GM06990 (cell line): ENCODE data around the gene MBTD1.

Experiments
- DNase-seq: peaks from one replicate; pipeline ENCODE4 v3.0.0-alpha.2; 2011; ENCODE audit not compliant: insufficient read length; ENCODE audit errors: extremely low read depth
- H3K27me3 ChIP-seq: replicated peaks from 2 replicates; pipeline ENCODE4 v1.6.0; 2011; ENCODE audit warnings: low read length; ENCODE audit not compliant: control insufficient read depth, insufficient read depth
- H3K36me3 ChIP-seq: 2 replicates; pipeline ENCODE4 v1.5.1; 2011; ENCODE audit warnings: low read length; ENCODE audit not compliant: control insufficient read depth, insufficient read depth
- H3K4me3 ChIP-seq: replicated peaks from 2 replicates; pipeline ENCODE4 v1.5.1; 2011; ENCODE audit warnings: low read depth, mild to moderate bottlenecking, control low read depth, low read length
- TF ChIP-seq, protein P1 (sequence below): IDR thresholded peaks from 2 replicates; pipeline ENCODE4 v1.5.1; 2011; ENCODE audit warnings: low read length, control low read depth, mild to moderate bottlenecking, inconsistent platforms; ENCODE audit not compliant: insufficient read depth, poor library complexity, severe bottlenecking

Gene MBTD1

DNA sequence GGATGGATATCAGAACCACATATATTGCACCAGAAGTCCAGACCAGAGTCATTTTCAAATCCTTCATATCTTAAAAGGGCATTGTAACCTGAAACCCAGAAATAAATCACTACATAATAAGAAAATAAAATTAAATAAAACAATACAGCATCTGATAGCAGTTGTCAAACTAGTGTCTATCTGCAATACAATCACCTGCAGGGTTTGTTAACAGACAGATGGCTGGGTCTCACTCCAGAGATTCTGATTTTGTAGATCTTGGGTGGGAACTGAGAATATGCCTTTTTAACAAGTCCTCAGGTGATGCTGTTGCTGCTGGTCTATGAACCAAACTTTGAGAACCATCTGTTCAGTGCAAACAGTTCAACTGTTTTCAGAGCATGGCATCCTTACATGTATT, 56.0 kb downstream of the MBTD1 start:
- Histone ChIP-seq H3K4me3 (no peak overlapping the region), H3K27me3 (no peaks in the 10 kb centered on the region), H3K36me3 (peaks cover 4% of the 10 kb centered on the region)
- TF ChIP-seq, protein P1, sequence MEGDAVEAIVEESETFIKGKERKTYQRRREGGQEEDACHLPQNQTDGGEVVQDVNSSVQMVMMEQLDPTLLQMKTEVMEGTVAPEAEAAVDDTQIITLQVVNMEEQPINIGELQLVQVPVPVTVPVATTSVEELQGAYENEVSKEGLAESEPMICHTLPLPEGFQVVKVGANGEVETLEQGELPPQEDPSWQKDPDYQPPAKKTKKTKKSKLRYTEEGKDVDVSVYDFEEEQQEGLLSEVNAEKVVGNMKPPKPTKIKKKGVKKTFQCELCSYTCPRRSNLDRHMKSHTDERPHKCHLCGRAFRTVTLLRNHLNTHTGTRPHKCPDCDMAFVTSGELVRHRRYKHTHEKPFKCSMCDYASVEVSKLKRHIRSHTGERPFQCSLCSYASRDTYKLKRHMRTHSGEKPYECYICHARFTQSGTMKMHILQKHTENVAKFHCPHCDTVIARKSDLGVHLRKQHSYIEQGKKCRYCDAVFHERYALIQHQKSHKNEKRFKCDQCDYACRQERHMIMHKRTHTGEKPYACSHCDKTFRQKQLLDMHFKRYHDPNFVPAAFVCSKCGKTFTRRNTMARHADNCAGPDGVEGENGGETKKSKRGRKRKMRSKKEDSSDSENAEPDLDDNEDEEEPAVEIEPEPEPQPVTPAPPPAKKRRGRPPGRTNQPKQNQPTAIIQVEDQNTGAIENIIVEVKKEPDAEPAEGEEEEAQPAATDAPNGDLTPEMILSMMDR = no peak
- no peak for DNase-seq

DNA sequence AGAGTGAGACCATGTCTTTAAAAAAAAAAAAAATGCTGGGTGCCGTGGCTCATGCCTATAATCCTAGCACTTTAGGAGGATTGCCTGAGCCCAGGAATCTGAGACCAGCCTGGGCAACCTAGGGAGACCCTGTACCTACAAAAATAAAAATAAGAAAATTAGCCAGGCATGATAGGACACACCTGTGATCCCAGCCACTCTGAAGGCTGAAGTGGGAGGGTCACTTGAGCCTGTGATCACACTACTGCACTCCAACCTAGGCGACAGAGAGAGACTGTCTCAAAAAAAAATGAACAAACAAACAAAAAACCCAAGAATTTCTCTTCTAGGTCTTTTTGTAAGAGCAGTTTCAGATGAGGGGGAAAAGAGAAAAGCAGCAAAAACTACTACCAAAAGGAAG, 59.0 kb downstream of the MBTD1 start:
- Histone ChIP-seq H3K4me3 (no peak overlapping the region), H3K36me3 (peaks cover 7% of the 10 kb centered on the region), H3K27me3 (no peaks in the 10 kb centered on the region)
- no peak for DNase-seq
- TF ChIP-seq, protein P1 = no peak

DNA sequence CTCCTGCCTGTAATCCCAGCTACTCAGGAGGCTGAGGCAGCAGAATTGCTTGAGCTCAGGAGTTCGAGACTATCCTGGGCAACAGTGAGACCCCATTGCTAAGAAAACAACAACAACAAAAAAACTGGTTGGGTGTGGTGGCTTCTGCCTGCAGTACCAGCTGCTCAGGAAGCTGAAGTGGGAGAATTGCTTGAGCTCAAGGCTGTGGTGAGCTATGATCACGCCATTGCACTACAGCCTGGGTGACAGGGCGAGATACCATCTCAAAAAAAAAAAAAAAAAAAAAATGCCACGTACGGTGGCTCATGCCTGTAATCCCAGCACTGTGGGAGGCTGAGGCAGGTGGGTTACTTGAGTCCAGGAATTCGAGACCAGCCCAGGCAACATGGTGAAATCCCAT, 59.6 kb downstream of the MBTD1 start:
- TF ChIP-seq, protein P1 = no peak
- H3K4me3 ChIP-seq = no peak overlapping the region
- peaks cover 10% of the 10 kb centered on the region for H3K36me3 ChIP-seq
- no peaks in the 10 kb centered on the region for H3K27me3 ChIP-seq
- no peak for DNase-seq

DNA sequence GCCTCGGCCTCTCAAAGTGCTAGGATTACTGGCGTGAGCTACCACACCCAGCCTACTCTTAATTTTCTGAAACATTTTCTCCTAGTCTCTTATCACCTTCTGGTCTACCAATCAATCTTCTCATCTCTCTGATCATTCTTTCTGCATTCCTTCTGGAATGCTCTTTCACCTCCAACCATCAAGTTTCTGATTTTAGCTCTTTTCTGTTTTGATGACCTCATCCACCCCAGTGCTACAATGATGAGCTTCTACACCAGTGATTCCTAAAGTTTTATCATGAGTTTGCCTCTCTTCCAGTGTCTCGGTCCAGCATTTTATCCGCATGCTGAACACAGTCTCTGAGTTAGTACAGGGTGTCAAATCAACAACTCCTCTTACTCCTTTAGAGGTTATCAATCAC, 62.1 kb downstream of the MBTD1 start:
- H3K4me3 ChIP-seq = no peak overlapping the region
- no peaks in the 10 kb centered on the region for H3K27me3 ChIP-seq
- TF ChIP-seq, protein P1 = no peak
- H3K36me3 ChIP-seq = peaks cover 10% of the 10 kb centered on the region
- DNase-seq = no peak

DNA sequence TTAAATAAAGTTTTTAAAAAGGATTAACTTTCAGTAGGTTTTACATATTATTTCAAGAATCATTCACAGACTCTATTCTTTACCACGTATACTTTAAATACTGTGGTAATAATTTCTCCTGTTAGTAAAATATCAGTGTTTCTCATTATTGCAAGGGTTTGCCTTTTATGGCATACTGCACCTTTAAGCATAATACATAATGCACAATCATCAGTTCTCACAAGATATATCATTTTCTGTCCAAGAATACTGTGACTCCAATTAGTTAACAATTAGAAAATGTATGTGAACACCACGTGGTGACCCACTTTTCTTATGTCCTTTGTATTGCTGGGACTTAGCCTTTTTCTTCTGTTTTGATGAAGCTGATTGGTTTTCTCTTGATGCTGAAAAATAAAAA, 68.0 kb downstream of the MBTD1 start:
- TF ChIP-seq, protein P1 = no peak
- no peak for DNase-seq
- peaks cover 7% of the 10 kb centered on the region for H3K36me3 ChIP-seq
- no peak overlapping the region for H3K4me3 ChIP-seq
- H3K27me3 ChIP-seq = no peaks in the 10 kb centered on the region

DNA sequence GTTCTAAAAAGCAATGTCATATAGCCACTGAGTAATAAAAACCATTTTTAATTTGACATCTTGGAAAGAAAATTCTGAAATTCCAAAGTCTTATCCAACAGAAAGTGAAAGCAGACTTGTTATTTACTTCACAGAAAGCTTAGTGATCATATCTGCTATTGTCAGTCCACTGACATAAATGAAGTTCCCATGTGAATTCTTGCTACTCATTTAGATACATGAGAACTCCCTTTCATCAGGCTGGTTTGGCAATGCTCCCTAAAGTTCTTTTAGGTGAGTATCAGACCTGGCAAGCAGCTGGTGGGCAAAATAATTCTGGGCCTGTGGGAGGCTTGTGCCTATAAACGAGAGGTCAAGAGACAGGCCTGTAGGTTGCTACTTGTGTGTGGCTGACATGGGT, 70.2 kb downstream of the MBTD1 start:
- peaks cover 3% of the 10 kb centered on the region for H3K36me3 ChIP-seq
- DNase-seq = no peak
- H3K27me3 ChIP-seq = no peaks in the 10 kb centered on the region
- TF ChIP-seq, protein P1 = no peak
- no peak overlapping the region for H3K4me3 ChIP-seq
